ENCODE results near the gene CCDC27. TPM values are rescaled to one million over a fixed set of nuclear protein-coding genes. Genes with fewer than 3 reads are reported as not detected.

The CCDC27 gene
- total and polyA plus RNA-seq, 7 donors, result not detected

GRCh38 chr1:3712573-3713535 lies 39.4 kb upstream of the CCDC27 start:
- WGBS, 2 donors, result 42 to 67% methylated on average over 19 of the region's 19 CpGs

GRCh38 chr1:3713840-3714239 lies 38.4 kb upstream of the CCDC27 start:
- no peak overlapping the region for H3K4me3 ChIP-seq
- WGBS, 2 donors, result 80 to 92% methylated on average over 7 of the region's 7 CpGs
- intact Hi-C loops (cut with DNase I), result no loop called here
- peaks cover 0 to 6% (median 0%) of the 10 kb centered on the region in 4 donors for H3K4me1 ChIP-seq
- H3K27ac ChIP-seq, result no peak overlapping the region
- no peaks in the 10 kb centered on the region for H3K9me3 ChIP-seq
- peaks cover 24 to 80% (median 58%) of the 10 kb centered on the region in 3 donors for H3K27me3 ChIP-seq
- no peak for TF ChIP-seq POLR2A (IDR thresholded peaks at IDR 0.05)
- no peak for TF ChIP-seq POLR2AphosphoS5 (IDR thresholded peaks at IDR 0.05)
- TF ChIP-seq CTCF (IDR thresholded peaks at IDR 0.05), result no peak
- no peak for TF ChIP-seq EP300 (IDR thresholded peaks at IDR 0.05)
- DNase-seq, result no peak
- no peaks in the 10 kb centered on the region for H3K36me3 ChIP-seq

More at GRCh38 chr1:3712573-3713535, 39.4 kb upstream of the CCDC27 start:
- Histone ChIP-seq H3K36me3 (no peaks in the 10 kb centered on the region), H3K4me3 (no peak overlapping the region), H3K27me3 (peaks cover 27 to 82% (median 60%) of the 10 kb centered on the region in 3 donors), H3K4me1 (peaks cover 0 to 3% (median 0%) of the 10 kb centered on the region in 4 donors), H3K27ac (no peak overlapping the region), H3K9me3 (no peaks in the 10 kb centered on the region)
- intact Hi-C loops (cut with DNase I), result no loop called here
- TF ChIP-seq POLR2A (IDR thresholded peaks at IDR 0.05) (no peak), CTCF (IDR thresholded peaks at IDR 0.05) (no peak), EP300 (IDR thresholded peaks at IDR 0.05) (no peak), POLR2AphosphoS5 (IDR thresholded peaks at IDR 0.05) (no peak)
- DNase-seq, result no peak

GRCh38 chr1:3714284-3714741 lies 37.9 kb upstream of the CCDC27 start:
- WGBS, 2 donors, result 67 to 74% methylated on average over 10 of the region's 10 CpGs
- no peak overlapping the region for H3K27ac ChIP-seq
- TF ChIP-seq POLR2AphosphoS5 (IDR thresholded peaks at IDR 0.05), result no peak
- no peak for TF ChIP-seq EP300 (IDR thresholded peaks at IDR 0.05)
- TF ChIP-seq CTCF (IDR thresholded peaks at IDR 0.05), result no peak
- TF ChIP-seq POLR2A (IDR thresholded peaks at IDR 0.05), result no peak

GRCh38 chr1:3714814-3715213 lies 37.4 kb upstream of the CCDC27 start:
- Histone ChIP-seq H3K9me3 (no peaks in the 10 kb centered on the region), H3K4me1 (peaks cover 0 to 6% (median 0%) of the 10 kb centered on the region in 4 donors), H3K4me3 (no peak overlapping the region), H3K36me3 (no peaks in the 10 kb centered on the region), H3K27me3 (peaks cover 18 to 78% (median 49%) of the 10 kb centered on the region in 3 donors), H3K27ac (no peak overlapping the region)
- DNase-seq, result no peak
- 72 to 78% methylated on average over 10 of the region's 10 CpGs for WGBS, 2 donors
- intact Hi-C loops (cut with DNase I), result no loop called here
- TF ChIP-seq POLR2A (IDR thresholded peaks at IDR 0.05), result no peak
- no peak for TF ChIP-seq EP300 (IDR thresholded peaks at IDR 0.05)
- no peak for TF ChIP-seq POLR2AphosphoS5 (IDR thresholded peaks at IDR 0.05)
- no peak for TF ChIP-seq CTCF (IDR thresholded peaks at IDR 0.05)

More at GRCh38 chr1:3714284-3714741, 37.9 kb upstream of the CCDC27 start:
- no peaks in the 10 kb centered on the region for H3K36me3 ChIP-seq
- DNase-seq, result no peak
- no peaks in the 10 kb centered on the region for H3K9me3 ChIP-seq
- intact Hi-C loops (cut with DNase I), result no loop called here
- H3K4me1 ChIP-seq, result peaks cover 0 to 6% (median 0%) of the 10 kb centered on the region in 4 donors
- H3K27me3 ChIP-seq, result peaks cover 21 to 80% (median 54%) of the 10 kb centered on the region in 3 donors
- no peak overlapping the region for H3K4me3 ChIP-seq

Data from sigmoid colon (tissue), 7 donors.